HG03565 (cell line): Measurements from ENCODE around the gene CSNK1G2.

Source experiments
- ATAC-seq: cut with Tn5 transposase; IDR thresholded peaks from one replicate; pipeline ENCODE4 v1.9.1; 2021; ENCODE audit warnings: mild to moderate bottlenecking, moderate library complexity; ENCODE audit not compliant: unreplicated experiment

Gene CSNK1G2

GRCh38 chr19:1917926-1918325 is 23.0 kb upstream of the CSNK1G2 start:
- no peak for ATAC-seq

- no peak for ATAC-seq
These were observed 22.0 kb upstream of the CSNK1G2 start for GRCh38 chr19:1918975-1919374.

GRCh38 chr19:1920644-1921043 is 20.3 kb upstream of the CSNK1G2 start:
- no peak for ATAC-seq

GRCh38 chr19:1921326-1921725 is 19.6 kb upstream of the CSNK1G2 start:
- ATAC-seq, result no peak

GRCh38 chr19:1921825-1922224 is 19.1 kb upstream of the CSNK1G2 start:
- ATAC-seq, result no peak

- ATAC-seq, result no peak
These were observed 18.2 kb upstream of the CSNK1G2 start for GRCh38 chr19:1922803-1923202.

- no peak for ATAC-seq
These were observed 17.7 kb upstream of the CSNK1G2 start for GRCh38 chr19:1923319-1923718.

GRCh38 chr19:1924320-1924961 is 16.5 kb upstream of the CSNK1G2 start:
- ATAC-seq, result no peak

GRCh38 chr19:1925544-1925943 is 15.4 kb upstream of the CSNK1G2 start:
- no peak for ATAC-seq

- no peak for ATAC-seq
These were observed 11.8 kb upstream of the CSNK1G2 start for GRCh38 chr19:1929021-1929742.

GRCh38 chr19:1931445-1931844 is 9.5 kb upstream of the CSNK1G2 start:
- ATAC-seq, result no peak

GRCh38 chr19:1932395-1932794 is 8.6 kb upstream of the CSNK1G2 start:
- ATAC-seq, result no peak

GRCh38 chr19:1933244-1933643 is 7.7 kb upstream of the CSNK1G2 start:
- ATAC-seq, result no peak

- ATAC-seq, result no peak
These were observed 7.0 kb upstream of the CSNK1G2 start for GRCh38 chr19:1933942-1934341.

GRCh38 chr19:1935484-1936208 is 5.3 kb upstream of the CSNK1G2 start:
- ATAC-seq, result no peak

- no peak for ATAC-seq
These were observed 4.5 kb upstream of the CSNK1G2 start for GRCh38 chr19:1936430-1936829.

GRCh38 chr19:1936916-1937610 is 3.9 kb upstream of the CSNK1G2 start:
- no peak for ATAC-seq

- no peak for ATAC-seq
These were observed 2.9 kb upstream of the CSNK1G2 start for GRCh38 chr19:1938071-1938470.

- ATAC-seq, result no peak
These were observed 1.3 kb downstream of the CSNK1G2 start for GRCh38 chr19:1942078-1942933.

- no peak for ATAC-seq
These were observed 2.1 kb downstream of the CSNK1G2 start for GRCh38 chr19:1942934-1943555.
